Measurements from ENCODE around the gene IL11. TPM values are rescaled to one million over a fixed set of nuclear protein-coding genes. Genes with fewer than 3 reads are reported as not detected.

The IL11 gene
- total RNA-seq, 1 donor from 2014 or later = 183 TPM

- peaks cover 18% of the 10 kb centered on the region for H3K4me1 Mint-ChIP-seq (ENCODE audit: low read depth, unreplicated experiment)
- Histone ChIP-seq H2AFZ (ENCODE audit: low read depth, low read length) (no peak overlapping the region), H3K27me3 (ENCODE audit: insufficient read depth, low read length) (no peaks in the 10 kb centered on the region), H3K36me3 (ENCODE audit: insufficient read depth, low read length) (no peaks in the 10 kb centered on the region), H3K9ac (ENCODE audit: low read length) (no peak overlapping the region), H4K20me1 (ENCODE audit: insufficient read depth, low read length) (peaks cover 6% of the 10 kb centered on the region), H3K4me1 (ENCODE audit: insufficient read depth, low read length) (peaks cover 15% of the 10 kb centered on the region), H3K9me3 (ENCODE audit: insufficient read depth, low read depth, low read length) (no peaks in the 10 kb centered on the region), H3K27ac (ENCODE audit: low read depth, low read length) (no peak overlapping the region), H3K79me2 (ENCODE audit: insufficient read depth, low read length) (peaks cover 7% of the 10 kb centered on the region), H3K4me3 (ENCODE audit: insufficient read depth, low read depth, low read length) (no peak overlapping the region), H3K4me2 (ENCODE audit: low read length) (no peak overlapping the region)
- peaks cover 15% of the 10 kb centered on the region for H3K36me3 Mint-ChIP-seq (ENCODE audit: low read depth, unreplicated experiment)
- FAIRE-seq = no peak
- DNase-seq (ENCODE audit: low read depth) = no peak
- H3K4me3 Mint-ChIP-seq (ENCODE audit: unreplicated experiment) = no peak overlapping the region
- no peak overlapping the region for H3K27ac Mint-ChIP-seq (ENCODE audit: unreplicated experiment)
- TF ChIP-seq EZH2 (IDR thresholded peaks at IDR 0.05; ENCODE audit: insufficient read depth, low read length) = no peak
- TF ChIP-seq, protein P1, sequence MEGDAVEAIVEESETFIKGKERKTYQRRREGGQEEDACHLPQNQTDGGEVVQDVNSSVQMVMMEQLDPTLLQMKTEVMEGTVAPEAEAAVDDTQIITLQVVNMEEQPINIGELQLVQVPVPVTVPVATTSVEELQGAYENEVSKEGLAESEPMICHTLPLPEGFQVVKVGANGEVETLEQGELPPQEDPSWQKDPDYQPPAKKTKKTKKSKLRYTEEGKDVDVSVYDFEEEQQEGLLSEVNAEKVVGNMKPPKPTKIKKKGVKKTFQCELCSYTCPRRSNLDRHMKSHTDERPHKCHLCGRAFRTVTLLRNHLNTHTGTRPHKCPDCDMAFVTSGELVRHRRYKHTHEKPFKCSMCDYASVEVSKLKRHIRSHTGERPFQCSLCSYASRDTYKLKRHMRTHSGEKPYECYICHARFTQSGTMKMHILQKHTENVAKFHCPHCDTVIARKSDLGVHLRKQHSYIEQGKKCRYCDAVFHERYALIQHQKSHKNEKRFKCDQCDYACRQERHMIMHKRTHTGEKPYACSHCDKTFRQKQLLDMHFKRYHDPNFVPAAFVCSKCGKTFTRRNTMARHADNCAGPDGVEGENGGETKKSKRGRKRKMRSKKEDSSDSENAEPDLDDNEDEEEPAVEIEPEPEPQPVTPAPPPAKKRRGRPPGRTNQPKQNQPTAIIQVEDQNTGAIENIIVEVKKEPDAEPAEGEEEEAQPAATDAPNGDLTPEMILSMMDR (IDR thresholded peaks at IDR 0.05; ENCODE audit: insufficient read depth, low read depth, low read length) = no peak
- no peaks in the 10 kb centered on the region for H3K27me3 Mint-ChIP-seq (ENCODE audit: low read depth, unreplicated experiment)
- no peaks in the 10 kb centered on the region for H3K9me3 Mint-ChIP-seq (ENCODE audit: unreplicated experiment)
These were observed 25.0 kb downstream of the IL11 start for GRCh38 chr19:55345101-55345817.

GRCh38 chr19:55344444-55344843, 25.8 kb downstream of the IL11 start:
- Histone ChIP-seq H3K4me3 (ENCODE audit: insufficient read depth, low read depth, low read length) (no peak overlapping the region), H2AFZ (ENCODE audit: low read depth, low read length) (no peak overlapping the region), H4K20me1 (ENCODE audit: insufficient read depth, low read length) (peaks cover 6% of the 10 kb centered on the region), H3K4me1 (ENCODE audit: insufficient read depth, low read length) (peaks cover 18% of the 10 kb centered on the region), H3K27me3 (ENCODE audit: insufficient read depth, low read length) (no peaks in the 10 kb centered on the region), H3K27ac (ENCODE audit: low read depth, low read length) (no peak overlapping the region), H3K36me3 (ENCODE audit: insufficient read depth, low read length) (no peaks in the 10 kb centered on the region), H3K9ac (ENCODE audit: low read length) (no peak overlapping the region), H3K9me3 (ENCODE audit: insufficient read depth, low read depth, low read length) (no peaks in the 10 kb centered on the region), H3K4me2 (ENCODE audit: low read length) (no peak overlapping the region), H3K79me2 (ENCODE audit: insufficient read depth, low read length) (peaks cover 10% of the 10 kb centered on the region)
- Mint-ChIP-seq H3K9me3 (ENCODE audit: unreplicated experiment) (peaks cover 2% of the 10 kb centered on the region), H3K27ac (ENCODE audit: unreplicated experiment) (no peak overlapping the region), H3K36me3 (ENCODE audit: low read depth, unreplicated experiment) (peaks cover 15% of the 10 kb centered on the region), H3K4me1 (ENCODE audit: low read depth, unreplicated experiment) (peaks cover 18% of the 10 kb centered on the region), H3K4me3 (ENCODE audit: unreplicated experiment) (no peak overlapping the region), H3K27me3 (ENCODE audit: low read depth, unreplicated experiment) (no peaks in the 10 kb centered on the region)
- FAIRE-seq (no peak), DNase-seq (ENCODE audit: low read depth) (no peak)
- TF ChIP-seq, protein P1 (IDR thresholded peaks at IDR 0.05; ENCODE audit: insufficient read depth, low read depth, low read length) = no peak
- no peak for TF ChIP-seq EZH2 (IDR thresholded peaks at IDR 0.05; ENCODE audit: insufficient read depth, low read length)
